GM12878 (cell line): ENCODE measurements around the gene OR51I2.

Experiments used
- BCL11A ChIP-seq: IDR thresholded peaks from 2 replicates; pipeline ENCODE4 v1.6.1; 2011; ENCODE audit warnings: low read depth, low read length
- POLR2AphosphoS5 ChIP-seq: IDR thresholded peaks from 2 replicates; pipeline ENCODE4 v1.6.1; 2011; ENCODE audit warnings: mild to moderate bottlenecking, low read length, inconsistent platforms
- SMC3 ChIP-seq: IDR thresholded peaks from 2 replicates; pipeline ENCODE4 v1.6.1; 2011; ENCODE audit warnings: low read length, improper control_type of control experiment, borderline replicate concordance

DNA sequence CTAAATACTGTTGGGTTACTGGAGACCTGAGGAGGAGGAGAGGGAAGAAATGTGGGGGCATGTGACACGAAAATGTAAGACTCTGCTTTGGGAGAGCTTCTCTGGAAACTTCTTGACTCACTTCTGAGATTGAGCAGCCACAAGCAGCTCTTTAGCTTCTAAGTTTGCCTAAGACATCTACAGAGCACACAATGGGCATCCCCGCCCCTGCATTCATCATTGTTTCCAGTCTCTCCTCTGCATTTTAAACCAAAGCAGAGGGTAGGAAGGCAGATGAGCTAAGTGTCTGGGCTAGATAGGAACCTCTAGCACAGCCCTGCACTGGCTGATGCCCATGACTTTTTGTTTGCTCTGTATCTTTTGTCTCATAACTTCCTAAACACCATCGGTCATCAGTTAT is 37.3 kb downstream of the OR51I2 start:
- TF ChIP-seq BCL11A (no peak), POLR2AphosphoS5 (no peak), SMC3 (no peak)
